Measurements from ENCODE around the gene DDX10. TPM values are rescaled to one million over a fixed set of nuclear protein-coding genes. Genes with fewer than 3 reads are reported as not detected.

Gene DDX10
- total RNA-seq, 1 donor from 2014 or later, result 24.5 TPM

GRCh38 chr11:108826136-108826535, 161.3 kb downstream of the DDX10 start:
- Histone ChIP-seq H3K36me3 (ENCODE audit: control insufficient read depth, insufficient read depth, low read length) (no peaks in the 10 kb centered on the region), H3K27me3 (ENCODE audit: control insufficient read depth, insufficient read depth, low read length) (no peaks in the 10 kb centered on the region), H3K4me3 (ENCODE audit: low read depth, low read length) (no peak overlapping the region)
- DNase-seq (ENCODE audit: low read depth), result no peak
- no peak for TF ChIP-seq CTCF (IDR thresholded peaks at IDR 0.05; ENCODE audit: insufficient read depth, low read length, poor library complexity, severe bottlenecking)

GRCh38 chr11:108835624-108836023, 170.8 kb downstream of the DDX10 start:
- TF ChIP-seq CTCF (IDR thresholded peaks at IDR 0.05; ENCODE audit: insufficient read depth, low read length, poor library complexity, severe bottlenecking), result no peak
- H3K36me3 ChIP-seq (ENCODE audit: control insufficient read depth, insufficient read depth, low read length), result no peaks in the 10 kb centered on the region

GRCh38 chr11:108836541-108836940, 171.7 kb downstream of the DDX10 start:
- H3K27me3 ChIP-seq (ENCODE audit: control insufficient read depth, insufficient read depth, low read length), result no peaks in the 10 kb centered on the region
- no peak overlapping the region for H3K4me3 ChIP-seq (ENCODE audit: low read depth, low read length)
- TF ChIP-seq CTCF (IDR thresholded peaks at IDR 0.05; ENCODE audit: insufficient read depth, low read length, poor library complexity, severe bottlenecking), result no peak

More at GRCh38 chr11:108835624-108836023, 170.8 kb downstream of the DDX10 start:
- Histone ChIP-seq H3K4me3 (ENCODE audit: low read depth, low read length) (no peak overlapping the region), H3K27me3 (ENCODE audit: control insufficient read depth, insufficient read depth, low read length) (no peaks in the 10 kb centered on the region)
- no peak for DNase-seq (ENCODE audit: low read depth)

GRCh38 chr11:108838102-108838791, 173.4 kb downstream of the DDX10 start:
- Histone ChIP-seq H3K36me3 (ENCODE audit: control insufficient read depth, insufficient read depth, low read length) (no peaks in the 10 kb centered on the region), H3K27me3 (ENCODE audit: control insufficient read depth, insufficient read depth, low read length) (no peaks in the 10 kb centered on the region), H3K4me3 (ENCODE audit: low read depth, low read length) (no peak overlapping the region)
- TF ChIP-seq CTCF (IDR thresholded peaks at IDR 0.05; ENCODE audit: insufficient read depth, low read length, poor library complexity, severe bottlenecking), result no peak
- no peak for DNase-seq (ENCODE audit: low read depth)

More at GRCh38 chr11:108836541-108836940, 171.7 kb downstream of the DDX10 start:
- no peak for DNase-seq (ENCODE audit: low read depth)
- no peaks in the 10 kb centered on the region for H3K36me3 ChIP-seq (ENCODE audit: control insufficient read depth, insufficient read depth, low read length)

GRCh38 chr11:108838792-108839105, 173.9 kb downstream of the DDX10 start:
- no peak overlapping the region for H3K4me3 ChIP-seq (ENCODE audit: low read depth, low read length)
- H3K36me3 ChIP-seq (ENCODE audit: control insufficient read depth, insufficient read depth, low read length), result no peaks in the 10 kb centered on the region
- DNase-seq (ENCODE audit: low read depth), result no peak
- H3K27me3 ChIP-seq (ENCODE audit: control insufficient read depth, insufficient read depth, low read length), result no peaks in the 10 kb centered on the region
- TF ChIP-seq CTCF (IDR thresholded peaks at IDR 0.05; ENCODE audit: insufficient read depth, low read length, poor library complexity, severe bottlenecking), result no peak

- no peaks in the 10 kb centered on the region for H3K36me3 ChIP-seq (ENCODE audit: control insufficient read depth, insufficient read depth, low read length)
- no peak for TF ChIP-seq CTCF (IDR thresholded peaks at IDR 0.05; ENCODE audit: insufficient read depth, low read length, poor library complexity, severe bottlenecking)
- no peaks in the 10 kb centered on the region for H3K27me3 ChIP-seq (ENCODE audit: control insufficient read depth, insufficient read depth, low read length)
- H3K4me3 ChIP-seq (ENCODE audit: low read depth, low read length), result no peak overlapping the region
- DNase-seq (ENCODE audit: low read depth), result no peak
Measured at GRCh38 chr11:108846009-108846408, 181.1 kb downstream of the DDX10 start.
